HG02840 (cell line): ENCODE results near the gene FAM171A2.

Experiments used
- ATAC-seq: cut with Tn5 transposase; IDR thresholded peaks from one replicate; pipeline ENCODE4 v1.9.1; 2021; ENCODE audit warnings: mild to moderate bottlenecking, moderate library complexity, moderate number of reproducible peaks; ENCODE audit not compliant: unreplicated experiment, low FRiP score

FAM171A2 gene

GRCh38 chr17:44309472-44309871 lies 54.2 kb downstream of the FAM171A2 start:
- ATAC-seq = no peak

DNA sequence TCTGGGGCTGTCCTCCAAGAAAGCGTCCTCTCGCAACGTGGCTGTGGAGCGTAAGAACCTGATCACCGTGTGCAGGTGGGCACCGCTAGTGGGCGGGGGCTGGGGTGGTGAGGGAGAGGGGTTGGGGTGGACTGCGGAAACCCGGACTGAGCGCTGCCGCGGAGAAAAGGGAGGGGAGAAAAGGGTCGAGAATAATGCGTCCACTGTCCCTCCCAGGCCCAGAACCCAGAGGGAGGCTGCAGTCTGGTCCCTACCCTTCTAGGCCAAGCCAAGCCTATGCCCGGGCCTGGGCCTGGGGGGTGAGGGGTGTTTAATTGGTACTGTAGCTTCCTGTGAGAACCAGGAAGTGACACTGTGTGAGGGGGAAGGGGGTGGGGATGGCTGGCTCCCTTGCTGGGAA lies 54.8 kb downstream of the FAM171A2 start:
- ATAC-seq = no peak

- ATAC-seq = no peak
Observed at GRCh38 chr17:44308320-44308818, 55.3 kb downstream of the FAM171A2 start, which contains the start of gene RUNDC3A. Gene RUNDC3A (plus strand): TSS chr17:44308601. CDS start chr17:44308833, 232 bp downstream.

DNA sequence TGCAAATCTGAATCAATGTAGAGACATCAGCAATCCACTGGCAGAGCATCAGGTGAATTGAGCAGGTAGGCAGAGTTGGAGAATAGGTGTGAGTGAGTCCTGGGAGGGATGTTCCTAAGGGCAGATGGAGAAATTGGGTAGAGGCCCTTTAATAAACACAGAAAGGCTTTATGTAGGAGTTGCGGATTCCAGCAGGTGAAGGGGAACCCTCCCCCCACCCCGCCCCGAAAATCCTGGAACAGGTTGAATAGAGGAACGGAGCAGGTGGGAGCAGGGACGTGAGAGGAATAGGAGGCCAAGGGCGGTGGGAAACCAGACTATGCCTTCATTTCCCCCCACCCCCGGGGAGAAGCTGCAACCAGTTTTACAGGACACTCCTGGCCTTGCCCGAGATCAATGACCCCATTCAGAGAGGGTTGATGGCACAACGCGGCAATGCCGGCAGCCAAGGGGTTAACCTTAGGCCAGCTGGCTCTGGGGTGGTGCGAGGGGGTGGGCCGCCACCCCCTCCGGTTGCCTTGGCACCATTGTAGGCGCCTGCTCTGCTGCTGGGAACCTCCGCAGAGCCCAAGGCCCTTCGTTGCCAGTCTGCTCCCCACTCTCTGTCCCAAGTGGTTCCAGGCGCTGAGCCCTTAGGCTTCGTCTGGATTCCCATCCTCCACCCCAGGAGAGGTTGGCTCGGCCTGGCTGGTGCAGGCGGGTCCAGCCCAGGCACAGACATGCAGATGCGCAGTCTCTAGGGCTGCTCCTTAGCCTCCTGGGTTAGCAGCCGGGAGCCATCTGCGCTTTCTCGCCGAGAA lies 56.1 kb downstream of the FAM171A2 start:
- no peak for ATAC-seq

DNA sequence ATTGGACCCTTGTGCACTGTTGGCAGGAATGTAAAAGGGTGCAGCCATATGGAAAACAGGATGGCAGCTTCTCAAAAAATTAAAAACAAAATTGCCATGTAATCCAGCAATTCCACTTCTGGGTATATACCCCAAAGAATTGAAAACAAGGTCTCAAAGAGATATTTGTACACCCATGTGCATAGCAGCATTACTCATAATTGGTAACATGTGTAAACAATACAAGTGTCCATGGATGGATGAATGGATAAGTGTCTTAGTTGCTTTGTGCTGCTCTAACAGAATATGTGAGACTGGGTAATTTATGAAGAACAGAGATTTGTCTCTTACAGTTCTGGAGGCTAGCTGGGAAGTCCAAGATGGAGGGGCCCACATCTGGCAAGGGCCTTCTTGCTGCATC lies 59.0 kb downstream of the FAM171A2 start:
- ATAC-seq = no peak
